ENCODE data around the gene LRP2BP.
"Not testable (repeated sequence)": the region's sequence is repeated elsewhere in the genome, so short reads cannot be mapped to it uniquely, and the experiment has no call there.

Gene LRP2BP

DNA sequence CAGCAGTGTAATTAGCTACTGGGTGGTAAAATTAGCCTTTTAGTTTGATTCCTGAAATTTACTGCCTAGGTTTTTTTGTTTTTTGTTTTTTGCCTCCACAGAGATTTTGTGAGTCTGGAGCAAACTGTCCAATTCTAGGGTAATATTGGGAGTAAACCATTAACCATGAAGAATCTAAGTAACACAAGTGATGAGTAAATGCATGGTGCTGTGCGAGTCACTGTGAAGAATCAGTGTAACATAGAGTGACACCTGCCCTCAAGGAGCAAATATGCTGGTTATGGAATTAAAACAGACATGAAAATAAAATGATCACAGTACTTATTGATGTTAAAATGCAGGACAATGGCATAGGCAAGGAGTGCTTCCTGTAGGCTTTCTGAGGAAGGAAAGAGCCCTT lies 60.1 kb downstream of the LRP2BP start:
- H3K27ac Mint-ChIP-seq, result no peak overlapping the region
- H3K4me1 Mint-ChIP-seq (ENCODE audit: low read depth), result peaks cover 27% of the 10 kb centered on the region
- DNase-seq, result no peak
- no peak overlapping the region for H3K4me3 Mint-ChIP-seq
- H3K9me3 Mint-ChIP-seq, result no peaks in the 10 kb centered on the region
- H3K36me3 Mint-ChIP-seq (ENCODE audit: low read depth), result peaks cover 52% of the 10 kb centered on the region
- no peaks in the 10 kb centered on the region for H3K27me3 Mint-ChIP-seq

DNA sequence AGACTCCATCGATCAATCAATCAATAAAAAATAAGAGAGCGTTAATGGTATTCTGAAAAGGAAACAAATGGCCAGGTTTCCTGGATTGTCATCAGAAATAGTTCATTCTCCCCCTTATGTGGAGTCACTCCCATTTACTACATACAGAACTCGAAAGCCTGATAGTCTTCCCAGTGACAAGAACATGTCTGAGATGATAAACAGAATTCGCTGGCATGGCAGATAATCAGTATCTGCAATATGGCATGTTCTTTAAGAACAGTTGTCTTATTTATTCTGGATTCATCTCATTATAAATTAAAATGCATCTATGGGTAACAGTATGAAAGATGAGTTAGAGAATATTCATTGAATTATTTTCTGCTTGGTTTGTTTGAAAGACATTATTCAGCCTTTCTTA lies 61.4 kb downstream of the LRP2BP start:
- H3K4me1 Mint-ChIP-seq (ENCODE audit: low read depth), result peaks cover 15% of the 10 kb centered on the region
- H3K9me3 Mint-ChIP-seq, result no peaks in the 10 kb centered on the region
- H3K4me3 Mint-ChIP-seq, result no peak overlapping the region
- H3K27me3 Mint-ChIP-seq, result no peaks in the 10 kb centered on the region
- H3K27ac Mint-ChIP-seq, result no peak overlapping the region
- H3K36me3 Mint-ChIP-seq (ENCODE audit: low read depth), result peaks cover 45% of the 10 kb centered on the region
- DNase-seq, result no peak

DNA sequence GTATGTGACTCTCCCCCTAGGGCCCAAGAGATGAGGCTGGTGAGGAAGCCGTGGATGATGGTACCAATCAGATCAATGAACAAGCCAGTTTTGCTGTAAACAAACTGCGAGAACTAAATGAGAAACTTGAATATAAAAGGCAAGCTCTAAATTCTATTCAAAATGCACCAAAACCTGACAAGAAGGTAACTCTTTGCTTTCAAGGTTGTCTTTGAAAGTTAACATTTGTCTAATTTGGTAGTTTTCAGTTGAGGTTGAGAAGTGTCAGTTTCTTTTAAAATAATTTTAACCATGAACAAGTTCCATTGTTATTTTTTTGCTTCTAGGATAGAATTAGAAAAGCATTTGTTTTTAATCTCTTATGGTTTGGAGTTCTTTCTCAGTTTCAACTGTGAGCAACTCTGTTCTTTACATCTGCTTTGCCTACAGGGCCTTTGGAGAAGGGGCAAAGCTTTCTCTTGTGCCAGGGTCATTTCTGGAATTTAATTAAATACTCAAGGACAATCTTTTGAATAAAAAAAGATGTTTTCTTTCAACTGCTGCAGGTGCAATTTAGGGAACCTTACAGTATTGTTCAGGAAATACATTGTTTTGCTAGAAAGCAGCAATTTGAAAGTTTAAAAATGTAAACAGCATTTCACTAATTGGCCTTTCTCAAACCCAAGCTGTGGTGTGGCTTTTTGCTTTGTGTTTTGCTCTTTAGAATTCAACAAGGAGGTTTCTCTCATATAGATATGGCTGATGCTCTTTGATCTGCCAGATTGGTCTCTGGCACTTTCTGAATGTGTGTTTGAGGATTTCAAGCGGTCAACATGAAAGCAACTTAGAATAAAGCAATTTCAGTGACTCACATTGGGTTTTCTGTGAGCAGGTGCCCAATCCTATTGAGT lies 62.9 kb downstream of the LRP2BP start:
- Mint-ChIP-seq H3K4me1 (ENCODE audit: low read depth) (peaks cover 12% of the 10 kb centered on the region), H3K4me3 (no peak overlapping the region), H3K27ac (no peak overlapping the region), H3K27me3 (no peaks in the 10 kb centered on the region), H3K36me3 (ENCODE audit: low read depth) (peaks cover 41% of the 10 kb centered on the region), H3K9me3 (no peaks in the 10 kb centered on the region)
- no peak for DNase-seq

DNA sequence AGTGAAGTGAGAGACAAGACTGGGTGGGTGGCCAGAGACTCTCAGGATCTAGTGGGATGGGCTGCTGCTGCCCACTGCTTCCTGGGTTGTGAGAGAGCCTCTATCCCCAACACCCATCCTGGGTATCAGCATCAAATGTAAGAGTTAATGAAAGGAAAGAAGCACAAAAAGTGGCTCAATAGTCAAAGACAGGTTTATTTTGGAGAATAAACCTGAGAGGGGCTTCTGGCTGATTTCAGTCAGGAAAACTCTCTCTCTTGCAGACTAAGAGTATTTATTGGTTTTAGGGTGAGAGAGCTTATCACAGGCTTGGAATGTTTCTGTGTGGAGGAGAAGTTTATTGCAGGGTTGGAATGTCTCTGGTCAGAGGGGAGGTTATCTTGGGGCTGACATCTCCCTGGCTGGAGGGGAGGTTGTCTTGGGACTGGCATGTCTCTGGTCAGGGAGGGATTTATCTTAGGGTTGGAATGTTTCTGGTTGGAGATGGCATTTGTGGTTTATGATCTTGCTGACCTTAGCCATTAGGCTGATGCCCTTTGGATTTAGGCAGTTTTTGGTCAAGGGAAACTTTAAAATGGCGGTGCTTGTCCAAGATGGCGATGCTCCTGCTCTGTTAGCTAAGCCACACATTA lies 65.7 kb downstream of the LRP2BP start:
- Mint-ChIP-seq H3K4me1 (ENCODE audit: low read depth) (peaks cover 12% of the 10 kb centered on the region), H3K36me3 (ENCODE audit: low read depth) (peaks cover 23% of the 10 kb centered on the region)
- H3K4me3 Mint-ChIP-seq, DNase-seq, H3K27ac Mint-ChIP-seq, H3K9me3 Mint-ChIP-seq, H3K27me3 Mint-ChIP-seq: not testable (repeated sequence)

DNA sequence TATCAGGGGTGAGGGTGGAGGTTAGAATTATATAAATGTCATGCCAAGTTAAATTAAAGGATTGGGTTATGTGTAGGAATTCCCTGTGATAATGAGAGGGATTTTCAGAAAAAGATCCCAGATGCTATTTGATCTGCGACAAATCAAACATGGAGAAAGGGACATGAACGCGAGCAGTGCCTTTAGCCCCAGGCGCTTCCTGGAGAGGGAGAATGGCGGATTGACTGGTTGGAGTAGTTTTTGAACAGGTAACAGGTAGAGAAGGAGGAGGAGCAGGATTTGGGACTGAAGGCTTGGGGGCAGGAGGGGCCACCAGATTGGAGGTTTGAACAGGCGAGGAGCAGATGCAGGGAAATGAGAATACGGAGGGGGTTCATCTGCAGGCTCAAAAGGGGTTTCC lies 67.1 kb downstream of the LRP2BP start:
- Mint-ChIP-seq H3K4me3 (no peak overlapping the region), H3K27ac (no peak overlapping the region), H3K27me3 (no peaks in the 10 kb centered on the region)

DNA sequence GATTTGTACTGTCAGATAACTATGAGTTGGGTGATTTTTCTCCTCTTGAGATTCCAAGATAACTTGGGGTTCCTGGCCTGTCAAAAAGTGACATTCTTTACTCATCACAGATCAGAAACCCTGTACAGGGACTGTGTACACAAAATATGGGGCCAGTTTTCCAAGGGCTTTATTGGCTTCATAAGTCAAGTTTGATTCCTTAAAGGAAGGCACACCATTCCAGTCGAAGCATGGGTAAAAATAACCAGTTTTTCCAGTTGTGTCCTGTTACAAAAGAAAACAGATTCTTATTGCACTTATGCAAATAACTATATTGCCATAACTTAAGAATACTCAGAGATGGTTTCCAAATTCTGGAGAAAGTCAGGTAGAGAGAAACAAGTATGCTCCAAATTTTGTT lies 70.0 kb downstream of the LRP2BP start:
- not testable (repeated sequence) for H3K9me3 Mint-ChIP-seq; H3K4me3 Mint-ChIP-seq; DNase-seq; H3K4me1 Mint-ChIP-seq (ENCODE audit: low read depth); H3K27ac Mint-ChIP-seq; H3K27me3 Mint-ChIP-seq
- peaks cover 24% of the 10 kb centered on the region for H3K36me3 Mint-ChIP-seq (ENCODE audit: low read depth)

More for the DNA sequence above, 67.1 kb downstream of the LRP2BP start:
- DNase-seq, result no peak
- H3K9me3 Mint-ChIP-seq, result no peaks in the 10 kb centered on the region
- H3K4me1 Mint-ChIP-seq (ENCODE audit: low read depth), result peaks cover 12% of the 10 kb centered on the region
- H3K36me3 Mint-ChIP-seq (ENCODE audit: low read depth), result peaks cover 26% of the 10 kb centered on the region

DNA sequence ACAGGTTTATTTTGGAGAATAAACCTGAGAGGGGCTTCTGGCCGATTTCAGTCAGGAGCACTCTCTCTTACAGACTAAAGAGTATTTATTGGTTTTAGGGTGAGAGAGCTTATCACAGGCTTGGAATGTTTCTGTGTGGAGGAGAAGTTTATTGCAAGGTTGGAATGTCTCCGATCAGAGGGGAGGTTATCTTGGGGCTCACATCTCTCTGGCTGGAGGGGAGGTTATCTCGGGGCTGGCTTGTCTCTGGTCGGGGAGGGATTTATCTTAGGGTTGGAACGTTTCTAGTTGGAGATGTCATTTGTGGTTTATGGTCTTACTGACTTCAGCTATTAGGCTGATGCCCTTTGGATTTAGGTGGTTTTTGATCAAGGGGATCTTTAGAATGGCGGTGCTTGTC lies 71.4 kb downstream of the LRP2BP start:
- H3K4me3 Mint-ChIP-seq; DNase-seq; H3K27ac Mint-ChIP-seq; H3K9me3 Mint-ChIP-seq; H3K4me1 Mint-ChIP-seq (ENCODE audit: low read depth); H3K27me3 Mint-ChIP-seq: not testable (repeated sequence)
- peaks cover 30% of the 10 kb centered on the region for H3K36me3 Mint-ChIP-seq (ENCODE audit: low read depth)

DNA sequence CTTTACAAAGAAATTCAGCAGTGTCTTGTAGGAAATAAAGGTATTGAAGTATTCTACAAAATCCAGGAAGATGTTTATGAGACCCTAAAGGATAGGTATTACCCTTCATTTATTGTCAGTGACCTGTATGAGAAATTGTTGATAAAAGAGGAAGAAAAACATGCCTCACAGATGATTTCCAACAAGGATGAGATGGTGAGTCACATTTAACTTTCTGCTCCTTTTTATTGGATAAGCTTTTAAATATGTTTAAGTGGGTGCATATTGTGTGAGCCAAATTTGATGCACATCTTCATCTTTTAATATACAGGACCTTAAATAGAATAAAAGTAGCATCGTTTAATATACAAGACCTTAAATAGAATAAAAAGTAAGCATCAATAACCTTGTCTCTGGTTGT lies 72.1 kb downstream of the LRP2BP start:
- no peaks in the 10 kb centered on the region for H3K9me3 Mint-ChIP-seq
- H3K27ac Mint-ChIP-seq, result no peak overlapping the region
- peaks cover 30% of the 10 kb centered on the region for H3K36me3 Mint-ChIP-seq (ENCODE audit: low read depth)
- peaks cover 3% of the 10 kb centered on the region for H3K4me1 Mint-ChIP-seq (ENCODE audit: low read depth)
- no peak for DNase-seq
- H3K4me3 Mint-ChIP-seq, result no peak overlapping the region
- no peaks in the 10 kb centered on the region for H3K27me3 Mint-ChIP-seq

DNA sequence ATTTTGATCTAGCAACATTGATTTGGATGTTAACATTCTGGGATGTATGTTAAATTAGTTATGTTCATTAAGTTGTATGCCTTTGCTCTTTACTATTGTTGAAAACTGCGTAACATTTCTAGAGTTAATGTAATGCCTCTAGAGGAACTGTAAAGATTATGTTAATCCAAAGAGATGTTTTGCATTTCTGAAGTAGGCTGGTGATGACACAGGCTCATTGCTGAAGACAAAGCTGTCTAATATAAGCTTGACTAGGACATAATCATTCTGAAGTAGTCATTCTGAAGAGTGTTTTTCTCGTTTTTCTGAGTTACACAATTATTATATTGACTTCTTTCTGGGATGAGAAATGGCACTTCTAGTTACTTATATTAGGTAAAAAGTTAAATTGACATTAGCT lies 72.9 kb downstream of the LRP2BP start:
- DNase-seq, result no peak
- Mint-ChIP-seq H3K9me3 (no peaks in the 10 kb centered on the region), H3K27me3 (no peaks in the 10 kb centered on the region), H3K27ac (no peak overlapping the region), H3K36me3 (ENCODE audit: low read depth) (peaks cover 28% of the 10 kb centered on the region), H3K4me3 (no peak overlapping the region), H3K4me1 (ENCODE audit: low read depth) (peaks cover 7% of the 10 kb centered on the region)

DNA sequence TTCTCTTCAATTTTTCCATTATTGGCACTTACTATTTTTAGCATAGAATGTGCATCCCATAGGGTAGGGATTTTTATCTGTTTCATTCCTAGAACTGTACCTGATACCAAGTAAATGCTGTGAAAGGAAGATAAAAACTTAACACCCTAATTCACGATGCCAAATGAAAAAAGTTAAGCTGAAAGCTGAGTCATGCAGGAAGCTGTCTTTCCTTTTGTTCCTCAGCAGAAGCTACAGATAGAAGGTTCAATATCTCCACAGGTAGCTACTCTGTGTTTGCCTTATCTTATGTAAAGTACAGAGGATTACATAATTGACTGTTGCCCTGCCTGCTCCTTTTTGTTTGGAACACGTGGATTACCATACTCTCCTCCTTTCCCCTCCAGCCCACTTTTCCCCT lies 77.0 kb downstream of the LRP2BP start:
- Mint-ChIP-seq H3K36me3 (ENCODE audit: low read depth) (peaks cover 59% of the 10 kb centered on the region), H3K9me3 (no peaks in the 10 kb centered on the region), H3K4me3 (no peak overlapping the region), H3K27ac (no peak overlapping the region), H3K4me1 (ENCODE audit: low read depth) (peaks cover 7% of the 10 kb centered on the region), H3K27me3 (no peaks in the 10 kb centered on the region)
- DNase-seq, result no peak

DNA sequence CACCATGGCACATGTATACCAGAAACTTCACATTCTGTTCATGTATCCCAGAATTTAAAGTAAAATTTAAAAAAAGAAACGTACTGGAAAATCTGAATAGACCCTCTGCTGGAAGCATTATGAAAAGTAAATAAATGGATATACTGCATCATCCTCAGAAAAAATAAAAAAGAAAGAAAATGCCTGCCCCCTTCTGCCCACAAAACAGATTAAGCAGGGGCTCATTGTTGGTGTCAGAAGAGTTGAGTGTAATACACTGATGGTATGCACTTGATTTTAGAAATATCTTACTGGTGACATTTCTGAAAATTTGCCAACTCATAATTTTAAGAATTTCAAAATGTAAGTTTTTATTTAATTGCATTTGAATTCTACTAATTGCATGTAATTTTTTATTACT lies 77.8 kb downstream of the LRP2BP start:
- no peak for DNase-seq
- Mint-ChIP-seq H3K36me3 (ENCODE audit: low read depth) (peaks cover 66% of the 10 kb centered on the region), H3K4me3 (no peak overlapping the region), H3K9me3 (no peaks in the 10 kb centered on the region), H3K27me3 (no peaks in the 10 kb centered on the region), H3K27ac (no peak overlapping the region), H3K4me1 (ENCODE audit: low read depth) (peaks cover 7% of the 10 kb centered on the region)

DNA sequence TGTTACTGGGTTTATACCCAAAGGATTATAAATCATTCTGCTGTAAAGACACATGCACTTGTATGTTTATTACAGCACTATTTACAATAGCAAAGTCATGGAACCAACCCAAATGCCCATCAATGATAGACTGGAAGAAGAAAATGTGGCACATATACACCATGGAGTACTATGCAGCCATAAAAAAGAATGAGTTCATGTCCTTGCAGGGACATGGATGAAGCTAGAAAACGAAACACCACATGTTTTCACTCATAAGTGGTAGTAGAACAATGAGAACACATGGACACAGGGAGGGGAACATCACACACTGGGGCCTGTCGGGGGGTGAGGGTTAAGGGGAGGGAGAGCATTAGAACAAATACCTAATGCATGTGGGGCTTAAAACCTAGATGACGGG lies 78.3 kb downstream of the LRP2BP start:
- H3K27ac Mint-ChIP-seq; H3K4me3 Mint-ChIP-seq; DNase-seq; H3K9me3 Mint-ChIP-seq; H3K27me3 Mint-ChIP-seq; H3K4me1 Mint-ChIP-seq (ENCODE audit: low read depth): not testable (repeated sequence)
- peaks cover 70% of the 10 kb centered on the region for H3K36me3 Mint-ChIP-seq (ENCODE audit: low read depth)

Measured in activated T-cell treated with anti-CD3 and anti-CD28 coated beads, Interleukin-2, amount 50 U/mL, for 24 hours (primary cell).